Measurements from ENCODE around the gene PTDSS2. TPM values are rescaled to one million over a fixed set of nuclear protein-coding genes. Genes with fewer than 3 reads are reported as not detected.
"Not testable (repeated sequence)": the region's sequence is repeated elsewhere in the genome, so short reads cannot be mapped to it uniquely, and the experiment has no call there.

Gene PTDSS2
- polyA plus RNA-seq (ENCODE audit: insufficient read length in 12 of 12) = 10 to 100 TPM in 11 of 12 donors, not detected in 1; 22.7 to 52.4 (median 26.0) TPM
- long read RNA-seq, donor 1, partial matches to known transcripts = 0 of 4 reads
- long read RNA-seq, donor 1, other reads (novel, unspliced or antisense) = 0 of 4 reads
- long read RNA-seq, donor 2, partial matches to known transcripts = 0 of 5 reads
- long read RNA-seq, donor 2, other reads (novel, unspliced or antisense) = 0 of 5 reads
- long read RNA-seq, donor 3, partial matches to known transcripts = 7 of 7 reads
- long read RNA-seq, donor 3, other reads (novel, unspliced or antisense) = 0 of 7 reads
- long read RNA-seq, donor 4, partial matches to known transcripts = 0 of 3 reads
- long read RNA-seq, donor 4, other reads (novel, unspliced or antisense) = 0 of 3 reads
- long read RNA-seq, donor 5 = 0 reads
- long read RNA-seq, donor 6, partial matches to known transcripts = 6 of 26 reads
- long read RNA-seq, donor 6, other reads (novel, unspliced or antisense) = 17 of 26 reads
- long read RNA-seq, donor 7, partial matches to known transcripts = 0 of 3 reads
- long read RNA-seq, donor 7, other reads (novel, unspliced or antisense) = 0 of 3 reads
- long read RNA-seq, donor 8, transcript PTDSS2-201 (12 exons, 2,445 nt) = major isoform, 6 of 7 reads
- long read RNA-seq, donor 8, partial matches to known transcripts = 0 of 7 reads
- long read RNA-seq, donor 8, other reads (novel, unspliced or antisense) = 0 of 7 reads
- long read RNA-seq, donor 9, partial matches to known transcripts = 0 of 3 reads
- long read RNA-seq, donor 9, other reads (novel, unspliced or antisense) = 0 of 3 reads
- long read RNA-seq, donor 10, partial matches to known transcripts = 7 of 13 reads
- long read RNA-seq, donor 10, other reads (novel, unspliced or antisense) = 0 of 13 reads
- long read RNA-seq, donor 11, transcript PTDSS2-201 (12 exons, 2,445 nt) = major isoform, 5 of 5 reads
- long read RNA-seq, donor 11, partial matches to known transcripts = 0 of 5 reads
- long read RNA-seq, donor 11, other reads (novel, unspliced or antisense) = 0 of 5 reads

DNA sequence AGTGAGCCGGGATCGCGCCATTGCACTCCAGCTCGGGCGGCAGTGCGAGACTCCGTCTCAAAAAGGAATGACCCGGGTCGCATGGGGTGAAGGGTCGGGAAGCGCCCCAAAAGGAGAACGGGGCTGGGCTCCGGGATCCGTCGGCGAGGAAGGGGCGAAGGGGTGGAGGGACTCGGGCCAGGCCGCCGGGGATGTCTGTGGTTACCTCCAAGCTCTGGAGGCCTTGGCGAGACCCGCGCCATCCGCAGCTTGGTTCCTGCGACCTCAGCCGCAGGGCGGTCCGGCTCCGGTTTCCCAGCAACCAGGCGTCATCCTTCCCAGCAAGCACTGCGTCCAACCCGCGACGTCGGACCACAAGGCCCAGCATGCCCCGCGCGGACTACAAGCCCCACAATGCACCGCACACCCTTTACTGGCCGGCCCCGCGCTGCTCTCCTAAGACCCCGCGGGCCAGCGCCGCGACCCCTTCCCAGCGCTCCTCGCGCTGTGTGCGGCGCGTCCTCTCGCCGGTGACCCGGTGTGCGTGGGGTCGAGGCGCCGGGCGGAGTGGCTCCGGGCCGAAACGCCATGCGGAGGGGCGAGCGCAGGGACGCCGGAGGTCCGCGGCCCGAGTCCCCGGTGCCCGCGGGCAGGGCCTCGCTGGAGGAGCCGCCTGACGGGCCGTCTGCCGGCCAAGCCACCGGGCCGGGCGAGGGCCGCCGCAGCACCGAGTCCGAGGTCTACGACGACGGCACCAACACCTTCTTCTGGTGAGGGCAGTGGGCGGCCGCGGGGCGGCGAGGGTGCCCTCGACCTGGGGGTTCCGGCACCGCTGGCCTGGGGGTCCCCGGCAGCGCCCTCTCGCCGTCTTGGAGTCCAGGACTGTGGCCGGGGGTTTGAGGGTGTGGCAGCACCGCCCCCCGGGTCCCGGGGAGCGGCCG lies at the start of gene PTDSS2:
TSS of gene PTDSS2 (plus strand) at position 391 of the 920 bp plus-strand sequence. CDS start at position 568, 177 bp downstream.
- DNase-seq = peak; percentile 96

DNA sequence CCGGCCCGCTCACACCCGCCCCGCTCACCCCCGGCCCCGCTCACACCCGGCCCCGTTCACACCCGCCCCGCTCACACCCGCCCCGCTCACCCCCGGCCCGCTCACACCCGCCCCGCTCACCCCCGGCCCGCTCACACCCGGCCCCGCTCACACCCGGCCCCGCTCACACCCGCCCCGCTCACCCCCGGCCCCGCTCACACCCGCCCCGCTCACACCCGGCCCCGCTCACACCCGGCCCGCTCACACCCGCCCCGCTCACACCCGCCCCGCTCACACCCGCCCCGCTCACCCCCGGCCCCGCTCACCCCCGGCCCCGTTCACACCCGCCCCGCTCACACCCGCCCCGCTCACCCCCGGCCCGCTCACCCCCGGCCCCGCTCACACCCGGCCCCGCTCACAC lies 48.9 kb upstream of the PTDSS2 start:
- not testable (repeated sequence) for DNase-seq

DNA sequence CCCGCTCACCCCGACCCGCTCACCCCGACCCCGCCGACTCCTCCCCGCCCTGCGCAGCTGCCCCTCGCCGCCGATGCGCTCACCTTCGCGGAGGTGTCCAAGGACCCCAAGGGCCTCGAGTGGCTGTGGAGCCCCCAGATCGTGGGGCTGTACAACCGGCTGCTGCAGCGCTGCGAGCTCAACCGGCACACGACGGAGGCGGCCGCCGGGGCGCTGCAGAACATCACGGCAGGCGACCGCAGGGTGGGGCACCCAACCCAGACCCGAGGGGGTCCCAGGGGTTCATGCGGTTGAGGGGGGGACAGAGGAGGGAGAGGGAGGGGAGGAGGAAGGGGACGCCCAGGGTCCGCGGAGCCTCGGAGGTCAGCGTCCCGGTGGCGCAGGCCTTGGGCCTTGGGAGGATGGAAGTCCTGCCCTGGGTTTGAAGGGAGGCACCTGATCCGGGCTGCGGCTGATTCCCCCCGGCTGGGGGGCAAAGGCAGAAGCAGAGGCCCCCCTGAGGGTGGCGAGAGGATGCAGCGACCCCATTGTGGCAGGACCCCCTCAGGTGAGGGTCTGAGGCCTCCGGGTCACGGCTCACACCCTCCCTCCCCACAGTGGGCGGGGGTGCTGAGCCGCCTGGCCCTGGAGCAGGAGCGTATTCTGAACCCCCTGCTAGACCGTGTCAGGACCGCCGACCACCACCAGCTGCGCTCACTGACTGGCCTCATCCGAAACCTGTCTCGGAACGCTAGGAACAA lies 46.9 kb upstream of the PTDSS2 start:
- DNase-seq = no peak

DNA sequence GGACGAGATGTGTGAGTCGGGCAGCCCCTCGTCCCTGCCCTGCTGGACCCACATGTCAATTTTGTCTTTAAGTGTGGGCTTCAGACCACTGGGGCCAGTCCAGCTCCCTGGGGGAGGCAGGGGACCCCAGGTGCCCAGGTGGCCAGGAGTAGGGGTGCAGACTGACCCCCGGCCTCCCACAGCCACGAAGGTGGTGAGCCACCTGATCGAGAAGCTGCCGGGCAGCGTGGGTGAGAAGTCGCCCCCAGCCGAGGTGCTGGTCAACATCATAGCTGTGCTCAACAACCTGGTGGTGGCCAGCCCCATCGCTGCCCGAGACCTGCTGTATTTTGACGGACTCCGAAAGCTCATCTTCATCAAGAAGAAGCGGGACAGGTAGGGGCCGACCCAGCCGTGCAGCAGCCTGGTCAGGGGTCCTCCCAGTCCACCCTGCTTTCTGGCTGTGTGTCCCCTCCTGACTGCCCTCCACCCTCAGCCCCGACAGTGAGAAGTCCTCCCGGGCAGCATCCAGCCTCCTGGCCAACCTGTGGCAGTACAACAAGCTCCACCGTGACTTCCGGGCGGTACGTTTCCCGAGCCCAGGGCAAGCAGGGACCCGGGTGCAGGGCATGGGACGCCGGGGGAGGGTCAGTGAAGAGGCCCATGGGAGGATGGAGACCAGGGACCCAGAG lies 46.2 kb upstream of the PTDSS2 start:
- DNase-seq = no peak

DNA sequence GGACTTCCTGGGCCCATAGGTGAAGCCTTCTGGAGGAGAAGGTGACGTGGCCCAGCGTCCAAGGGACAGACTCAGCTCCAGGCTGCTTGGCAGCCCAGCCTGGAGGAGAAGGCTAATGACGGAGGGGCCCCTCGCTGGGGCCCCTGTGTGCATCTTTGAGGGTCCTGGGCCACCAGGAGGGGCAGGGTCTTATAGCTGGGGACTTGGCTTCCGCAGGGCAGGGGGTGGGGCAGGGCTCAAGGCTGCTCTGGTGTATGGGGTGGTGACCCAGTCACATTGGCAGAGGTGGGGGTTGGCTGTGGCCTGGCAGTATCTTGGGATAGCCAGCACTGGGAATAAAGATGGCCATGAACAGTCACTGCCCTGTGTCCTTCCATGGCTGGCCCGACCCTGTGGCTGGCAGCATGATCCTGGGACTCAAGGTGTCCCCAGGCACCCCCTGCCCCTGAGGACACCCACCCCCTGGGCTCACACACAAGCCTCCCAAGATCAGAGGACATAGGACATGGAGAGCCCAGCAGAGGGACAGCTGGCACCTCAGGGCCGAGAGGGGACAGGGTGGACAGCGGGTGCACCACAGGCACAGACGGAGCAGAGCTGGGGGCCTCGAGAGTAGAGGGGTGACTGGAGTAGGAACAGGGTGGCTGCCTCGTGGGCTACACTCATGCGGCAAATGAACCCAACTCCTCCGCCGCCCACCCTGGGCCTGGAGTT lies 45.4 kb upstream of the PTDSS2 start:
- no peak for DNase-seq

DNA sequence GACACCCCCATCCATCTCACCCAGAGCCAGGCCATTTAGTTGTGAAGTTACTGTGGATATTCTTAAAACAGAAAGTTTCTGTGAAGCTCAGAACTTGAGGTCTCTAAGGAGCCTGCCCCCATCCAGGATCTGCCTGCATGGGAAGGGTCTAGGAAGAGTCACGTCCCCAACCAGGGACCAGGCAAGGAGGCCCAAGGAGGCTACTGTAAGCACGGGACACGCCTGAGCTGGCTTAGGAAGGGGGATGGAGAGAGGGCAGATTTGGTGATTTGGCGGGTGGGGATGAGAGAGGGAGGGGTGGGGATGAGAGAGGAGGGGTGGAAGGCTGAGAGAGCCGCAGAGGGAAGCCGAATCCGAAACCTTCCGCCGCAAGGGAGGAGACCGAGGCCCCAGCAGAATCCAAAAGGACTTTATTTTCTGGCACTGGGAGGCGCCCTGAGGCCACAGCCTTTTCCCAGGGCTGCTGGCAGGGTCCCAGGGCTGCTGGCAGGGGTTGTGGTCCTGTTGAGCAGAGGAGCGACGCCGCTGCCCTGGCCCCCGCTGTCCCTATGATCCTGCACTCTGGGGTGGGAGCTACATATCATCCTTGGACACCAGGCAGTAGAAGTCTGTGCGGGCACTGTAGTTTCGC lies 44.6 kb upstream of the PTDSS2 start:
- no peak for DNase-seq

DNA sequence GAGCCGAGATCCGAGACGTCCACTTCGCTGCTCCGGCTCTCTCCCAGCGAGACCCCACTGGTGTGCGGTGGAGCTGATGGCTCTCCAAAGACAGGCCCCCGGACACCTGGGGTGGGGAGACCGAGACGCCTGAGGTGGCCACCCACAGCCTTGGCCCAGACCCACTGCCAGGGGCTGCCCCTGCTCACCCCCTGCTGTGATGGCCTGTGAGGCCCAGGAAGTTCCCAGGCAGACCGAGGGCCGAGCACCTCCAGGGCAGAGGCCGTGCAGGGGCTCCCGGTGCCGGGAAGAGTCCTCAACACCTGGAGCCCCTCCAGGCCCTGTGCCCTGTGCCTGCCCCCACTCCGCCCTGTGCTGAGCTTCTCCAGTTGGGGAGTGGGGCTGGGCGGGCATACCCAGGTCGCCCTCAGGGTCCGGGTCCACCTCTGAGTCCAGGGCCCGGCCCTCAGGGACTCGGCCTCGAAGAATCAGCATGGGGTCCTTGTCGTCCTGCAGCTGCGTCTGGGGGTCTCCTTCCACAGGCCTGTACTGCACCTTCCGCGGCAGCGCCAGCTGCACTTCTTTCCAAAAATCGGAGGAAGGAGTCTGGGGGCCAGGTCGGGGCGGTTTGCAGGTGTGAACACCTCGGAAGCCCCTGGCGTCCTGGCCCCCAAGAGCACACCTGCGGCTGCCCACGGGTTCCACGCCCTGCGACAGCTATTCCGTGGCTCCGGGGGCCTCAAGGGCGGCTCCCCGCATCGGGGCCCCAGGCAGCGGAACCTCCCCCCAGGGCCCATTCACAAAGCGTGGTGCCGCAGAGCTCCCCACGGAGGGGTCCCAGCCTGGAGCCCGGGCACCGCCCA lies 43.9 kb upstream of the PTDSS2 start:
- no peak for DNase-seq

DNA sequence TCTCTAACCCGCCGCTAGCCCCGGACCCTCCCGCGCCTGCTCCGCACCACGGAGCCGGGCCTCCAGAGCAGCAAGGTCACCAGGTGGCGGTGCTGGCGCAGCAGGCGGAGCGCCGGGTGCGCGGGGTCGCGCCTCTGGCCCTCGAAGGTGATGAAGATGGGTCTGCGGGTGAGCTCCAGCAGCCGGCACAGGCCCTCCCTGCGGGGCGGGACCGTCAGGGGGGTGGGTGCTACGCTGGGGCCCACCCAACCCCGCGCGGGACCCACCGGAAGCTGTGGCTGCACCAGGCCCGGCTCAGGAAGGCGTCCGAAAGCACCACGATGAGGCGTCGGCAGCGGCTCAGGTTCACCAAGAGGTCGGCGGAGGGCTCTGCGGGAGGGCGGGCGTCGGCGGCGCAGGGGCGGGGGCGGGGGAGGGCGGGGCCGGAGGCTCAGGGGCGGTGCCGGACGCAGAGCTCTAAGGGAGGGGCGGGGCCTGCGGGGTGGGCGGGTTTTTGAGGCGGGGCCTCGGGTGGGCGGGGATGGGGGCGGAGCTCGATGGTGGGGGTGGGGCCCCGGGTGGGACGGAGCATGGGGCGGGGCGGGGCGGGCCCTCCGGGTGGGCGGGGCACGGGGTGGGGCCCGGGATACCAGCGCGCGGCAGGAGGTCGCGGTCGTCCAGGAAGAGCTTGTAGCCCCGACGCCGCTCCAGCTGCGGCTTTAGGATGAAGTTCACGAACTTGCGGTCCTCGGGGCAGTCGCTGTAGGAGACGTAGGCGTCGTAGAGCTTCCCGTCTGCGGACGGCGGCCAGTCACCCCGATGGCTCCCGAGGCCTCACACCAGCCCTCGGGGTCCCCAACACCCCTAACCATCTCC lies 43.1 kb upstream of the PTDSS2 start:
- peak; percentile 58 for DNase-seq

DNA sequence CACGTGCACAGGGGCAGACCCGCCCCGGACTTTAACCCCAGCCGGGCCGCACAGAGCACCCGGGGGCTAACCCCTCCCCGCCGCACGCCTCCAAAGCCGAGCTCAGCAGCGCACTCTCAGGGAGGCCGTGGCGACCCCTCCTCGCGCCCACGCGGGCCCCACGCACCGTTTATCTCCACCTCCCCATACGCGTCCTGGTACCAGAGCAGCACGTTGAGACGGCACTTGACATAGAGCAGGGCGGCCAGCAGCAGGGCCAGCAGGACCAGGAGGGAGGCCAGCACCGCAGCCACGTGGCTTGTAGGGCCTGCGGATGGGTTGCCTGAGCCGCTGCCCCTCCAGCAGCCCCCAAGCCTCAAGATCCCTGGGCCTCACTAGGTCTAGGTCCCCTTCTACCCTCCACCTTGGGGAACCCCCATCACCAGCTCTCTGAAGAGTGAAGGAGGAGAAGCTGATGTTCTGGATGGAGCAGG lies 42.4 kb upstream of the PTDSS2 start:
- DNase-seq = no peak

DNA sequence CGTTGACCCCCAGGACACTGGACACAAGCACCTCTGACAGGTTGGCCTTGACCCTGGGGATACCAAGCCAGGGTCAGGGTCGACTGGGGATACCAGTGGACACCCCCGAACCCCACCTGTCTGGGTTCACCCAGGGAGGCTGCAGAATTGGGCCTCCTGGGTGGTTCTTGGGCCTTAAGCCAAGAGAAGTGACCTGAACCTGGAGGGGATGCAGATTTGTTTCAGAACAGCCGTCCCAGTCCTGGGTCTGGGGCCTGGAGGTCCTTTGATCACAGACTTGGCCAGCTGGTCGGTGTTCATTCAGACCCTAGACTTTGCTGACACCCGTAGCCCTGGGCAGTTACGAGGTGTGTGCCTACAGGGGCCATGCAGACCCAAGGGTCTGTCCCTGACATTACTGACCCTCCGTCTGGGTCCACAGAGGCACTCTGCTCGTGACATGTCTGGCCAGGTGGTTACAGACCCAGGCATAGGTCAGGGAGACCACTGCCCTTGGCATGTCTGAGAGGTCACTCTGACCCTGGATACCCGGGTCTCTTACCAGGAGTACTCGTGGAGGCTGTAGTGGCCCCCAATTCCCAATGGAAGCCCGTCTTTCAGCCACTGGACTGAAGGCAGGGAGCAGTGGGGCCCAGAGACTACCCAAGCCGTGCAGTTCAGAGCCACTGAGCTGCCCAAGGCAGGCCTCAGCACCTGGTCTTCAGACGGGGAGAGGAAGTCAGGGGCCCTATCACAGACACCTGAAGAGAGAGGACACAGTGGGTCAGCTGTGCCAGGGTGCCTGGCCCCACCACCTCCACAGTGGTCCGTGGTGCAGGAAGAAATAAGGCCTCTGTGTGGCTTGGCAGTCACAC lies 41.7 kb upstream of the PTDSS2 start:
- no peak for DNase-seq

DNA sequence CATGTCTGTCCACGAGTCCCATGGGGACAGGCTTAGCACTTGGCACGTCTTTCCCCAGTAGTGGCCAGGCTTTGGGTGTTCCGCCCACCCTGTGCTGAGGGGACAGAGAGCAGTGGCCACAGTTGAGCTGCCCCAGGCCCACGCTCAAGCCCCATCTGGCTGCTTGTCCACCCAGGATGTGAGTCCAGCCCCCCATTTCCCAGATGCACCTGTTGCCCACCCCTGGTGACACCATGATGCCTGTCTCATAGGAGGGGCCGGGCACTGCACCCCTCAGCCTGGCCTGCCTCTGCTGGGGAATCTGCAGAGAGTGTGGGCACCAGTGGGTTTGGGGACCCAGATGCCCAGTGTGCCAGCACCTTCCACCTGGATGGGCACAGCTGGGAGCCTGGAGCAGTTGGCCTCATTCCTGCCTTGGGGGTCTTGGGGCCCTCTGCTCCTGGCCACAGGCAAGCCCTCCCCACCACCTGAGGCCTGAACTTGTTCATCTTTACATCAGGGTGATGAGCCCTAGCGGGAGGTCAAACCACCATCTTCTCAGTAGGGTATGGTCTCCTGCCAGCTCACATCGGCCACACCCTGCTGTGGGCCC lies 41.0 kb upstream of the PTDSS2 start:
- DNase-seq = no peak

DNA sequence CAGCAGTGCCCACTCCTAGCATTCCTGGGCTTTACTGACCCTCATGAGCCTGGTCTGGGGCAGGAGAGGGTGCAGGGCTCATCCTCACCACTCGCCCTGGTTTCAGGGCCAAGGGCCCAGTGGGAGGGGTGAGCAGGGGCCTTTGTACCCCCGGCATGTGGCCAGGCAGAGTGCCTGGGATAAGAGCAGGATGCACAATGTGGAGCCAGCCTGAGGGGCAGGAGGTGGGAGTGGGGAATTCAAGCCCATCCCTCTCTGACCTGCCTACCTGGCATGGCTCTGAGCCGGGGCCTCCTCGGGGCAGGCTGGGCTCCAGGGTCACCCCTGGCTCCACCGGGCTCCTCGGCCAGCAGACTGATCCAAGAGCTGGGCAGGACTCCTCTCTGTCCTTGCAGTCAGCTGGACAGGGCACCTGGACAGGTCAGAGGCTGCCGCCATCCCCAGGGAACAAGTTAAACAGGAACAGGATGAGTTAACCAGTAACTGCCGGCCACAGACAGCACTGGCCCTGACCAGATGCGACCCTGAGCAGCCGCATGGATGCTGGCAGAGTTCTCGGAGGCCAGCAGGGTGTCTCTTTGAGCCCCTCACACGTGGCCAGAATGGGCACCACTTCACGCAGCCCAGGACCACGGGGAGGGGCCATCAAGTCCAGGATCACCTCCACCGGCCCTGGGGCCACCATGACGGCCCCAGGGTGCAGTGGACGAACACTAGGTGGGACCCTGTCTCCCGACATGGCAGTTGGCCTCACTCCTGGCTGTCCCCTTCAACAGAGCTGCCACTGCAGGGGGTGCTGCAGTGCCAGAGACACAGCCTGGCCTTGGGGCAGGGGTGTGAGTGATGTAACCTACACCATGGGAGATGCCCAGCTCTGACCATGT lies 40.2 kb upstream of the PTDSS2 start:
- DNase-seq = no peak

DNA sequence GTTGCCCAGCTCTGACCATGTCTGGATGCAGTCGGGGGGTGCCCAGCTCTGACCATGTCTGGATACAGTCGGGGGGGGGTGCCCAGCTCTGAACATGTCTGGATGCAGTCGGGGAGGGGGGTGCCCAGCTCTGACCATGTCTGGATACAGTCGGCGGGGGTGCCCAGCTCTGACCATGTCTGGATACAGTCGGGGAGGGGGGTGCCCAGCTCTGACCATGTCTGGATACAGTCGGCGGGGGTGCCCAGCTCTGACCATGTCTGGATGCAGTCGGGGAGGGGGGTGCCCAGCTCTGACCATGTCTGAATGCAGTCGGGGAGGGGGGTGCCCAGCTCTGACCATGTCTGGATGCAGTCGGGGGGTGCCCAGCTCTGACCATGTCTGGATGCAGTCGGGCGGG lies 39.4 kb upstream of the PTDSS2 start:
- not testable (repeated sequence) for DNase-seq

DNA sequence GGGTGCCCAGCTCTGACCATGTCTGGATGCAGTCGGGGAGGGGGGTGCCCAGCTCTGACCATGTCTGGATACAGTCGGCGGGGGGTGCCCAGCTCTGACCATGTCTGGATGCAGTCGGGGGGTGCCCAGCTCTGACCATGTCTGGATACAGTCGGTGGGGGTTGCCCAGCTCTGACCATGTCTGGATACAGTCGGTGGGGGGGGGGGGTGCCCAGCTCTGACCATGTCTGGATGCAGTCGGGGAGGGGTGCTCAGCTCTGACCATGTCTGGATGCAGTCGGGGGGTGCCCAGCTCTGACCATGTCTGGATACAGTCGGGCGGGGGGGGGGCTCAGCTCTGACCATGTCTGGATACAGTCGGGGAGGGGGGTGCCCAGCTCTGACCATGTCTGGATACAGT lies 38.6 kb upstream of the PTDSS2 start:
- DNase-seq = not testable (repeated sequence)

Measured in muscle of arm (tissue), 14 donors.